Measurements from ENCODE around the gene HSPB2.

DNA sequence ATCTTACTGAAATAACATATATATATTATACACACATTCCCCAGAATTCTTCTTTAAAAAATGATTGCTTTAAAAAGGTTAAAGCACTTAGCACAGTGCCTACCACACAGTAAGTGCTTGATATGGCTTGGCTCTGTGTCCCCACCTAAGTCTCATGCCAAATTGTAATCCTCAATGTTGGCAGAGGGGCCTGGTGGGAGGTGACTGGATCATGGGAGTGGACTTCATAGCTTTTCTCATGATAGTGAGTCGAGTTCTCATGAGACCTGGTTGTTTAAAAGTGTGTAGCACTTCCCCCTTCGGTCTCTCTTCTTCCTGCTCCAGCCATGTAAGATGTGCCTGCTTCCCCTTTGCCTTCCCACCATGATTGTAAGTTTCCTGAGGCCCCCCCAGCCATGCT lies 7.1 kb upstream of the HSPB2 start:
- TF ChIP-seq, protein P1, sequence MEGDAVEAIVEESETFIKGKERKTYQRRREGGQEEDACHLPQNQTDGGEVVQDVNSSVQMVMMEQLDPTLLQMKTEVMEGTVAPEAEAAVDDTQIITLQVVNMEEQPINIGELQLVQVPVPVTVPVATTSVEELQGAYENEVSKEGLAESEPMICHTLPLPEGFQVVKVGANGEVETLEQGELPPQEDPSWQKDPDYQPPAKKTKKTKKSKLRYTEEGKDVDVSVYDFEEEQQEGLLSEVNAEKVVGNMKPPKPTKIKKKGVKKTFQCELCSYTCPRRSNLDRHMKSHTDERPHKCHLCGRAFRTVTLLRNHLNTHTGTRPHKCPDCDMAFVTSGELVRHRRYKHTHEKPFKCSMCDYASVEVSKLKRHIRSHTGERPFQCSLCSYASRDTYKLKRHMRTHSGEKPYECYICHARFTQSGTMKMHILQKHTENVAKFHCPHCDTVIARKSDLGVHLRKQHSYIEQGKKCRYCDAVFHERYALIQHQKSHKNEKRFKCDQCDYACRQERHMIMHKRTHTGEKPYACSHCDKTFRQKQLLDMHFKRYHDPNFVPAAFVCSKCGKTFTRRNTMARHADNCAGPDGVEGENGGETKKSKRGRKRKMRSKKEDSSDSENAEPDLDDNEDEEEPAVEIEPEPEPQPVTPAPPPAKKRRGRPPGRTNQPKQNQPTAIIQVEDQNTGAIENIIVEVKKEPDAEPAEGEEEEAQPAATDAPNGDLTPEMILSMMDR (IDR thresholded peaks at IDR 0.05) = no peak
- TF ChIP-seq SP1 (CRISPR knock-in tag; conservative IDR thresholded peaks at IDR 0.05) = no peak
- TF ChIP-seq, protein P2, sequence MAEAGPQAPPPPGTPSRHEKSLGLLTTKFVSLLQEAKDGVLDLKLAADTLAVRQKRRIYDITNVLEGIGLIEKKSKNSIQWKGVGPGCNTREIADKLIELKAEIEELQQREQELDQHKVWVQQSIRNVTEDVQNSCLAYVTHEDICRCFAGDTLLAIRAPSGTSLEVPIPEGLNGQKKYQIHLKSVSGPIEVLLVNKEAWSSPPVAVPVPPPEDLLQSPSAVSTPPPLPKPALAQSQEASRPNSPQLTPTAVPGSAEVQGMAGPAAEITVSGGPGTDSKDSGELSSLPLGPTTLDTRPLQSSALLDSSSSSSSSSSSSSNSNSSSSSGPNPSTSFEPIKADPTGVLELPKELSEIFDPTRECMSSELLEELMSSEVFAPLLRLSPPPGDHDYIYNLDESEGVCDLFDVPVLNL (CRISPR knock-in tag; IDR thresholded peaks at IDR 0.05; ENCODE audit: borderline replicate concordance, low read depth) = no peak
- TF ChIP-seq SOX15 (CRISPR knock-in tag; IDR thresholded peaks at IDR 0.05) = no peak
- TF ChIP-seq, protein P3, sequence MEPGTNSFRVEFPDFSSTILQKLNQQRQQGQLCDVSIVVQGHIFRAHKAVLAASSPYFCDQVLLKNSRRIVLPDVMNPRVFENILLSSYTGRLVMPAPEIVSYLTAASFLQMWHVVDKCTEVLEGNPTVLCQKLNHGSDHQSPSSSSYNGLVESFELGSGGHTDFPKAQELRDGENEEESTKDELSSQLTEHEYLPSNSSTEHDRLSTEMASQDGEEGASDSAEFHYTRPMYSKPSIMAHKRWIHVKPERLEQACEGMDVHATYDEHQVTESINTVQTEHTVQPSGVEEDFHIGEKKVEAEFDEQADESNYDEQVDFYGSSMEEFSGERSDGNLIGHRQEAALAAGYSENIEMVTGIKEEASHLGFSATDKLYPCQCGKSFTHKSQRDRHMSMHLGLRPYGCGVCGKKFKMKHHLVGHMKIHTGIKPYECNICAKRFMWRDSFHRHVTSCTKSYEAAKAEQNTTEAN (CRISPR knock-in tag; IDR thresholded peaks at IDR 0.05) = no peak

All from WTC11 (cell line).